Parathyroid adenoma (tissue), 2 donors: Measurements from ENCODE around the gene LCORL.

Experiments used
- H2AFZ ChIP-seq: fragments of 300-600 bp; sonication (generic); one replicate; pipeline ENCODE4 v1.7.0; 2017; ENCODE audit warnings: antibody characterized with exemption, mild to moderate bottlenecking
- H3K27ac ChIP-seq: fragments of 300-600 bp; sonication (generic); one replicate; pipeline ENCODE4 v1.7.0; 2017
- H3K27me3 ChIP-seq: fragments of 300-600 bp; sonication (generic); one replicate; pipeline ENCODE4 v1.7.0; 2017; ENCODE audit warnings: low read length; ENCODE audit not compliant: control insufficient read depth, insufficient read depth
- H3K36me3 ChIP-seq: fragments of 300-600 bp; sonication (generic); one replicate; pipeline ENCODE4 v1.7.0; 2017; ENCODE audit warnings: low read length; ENCODE audit not compliant: control insufficient read depth, insufficient read depth
- H3K4me1 ChIP-seq: fragments of 300-600 bp; sonication (generic); one replicate; pipeline ENCODE4 v1.7.0; 2017; ENCODE audit warnings: control low read depth
- H3K4me2 ChIP-seq: fragments of 300-600 bp; sonication (generic); one replicate; pipeline ENCODE4 v1.7.0; 2017; ENCODE audit warnings: low read length
- H3K4me3 ChIP-seq: fragments of 300-600 bp; sonication (generic); one replicate; pipeline ENCODE4 v1.7.0; 2017; ENCODE audit warnings: low read depth, low read length
- H3K79me2 ChIP-seq: fragments of 300-600 bp; sonication (generic); one replicate; pipeline ENCODE4 v1.7.0; 2017; ENCODE audit warnings: control low read depth
- H3K9ac ChIP-seq: fragments of 300-600 bp; sonication (generic); one replicate; pipeline ENCODE4 v1.7.0; 2017; ENCODE audit warnings: mild to moderate bottlenecking
- H3K9me3 ChIP-seq: fragments of 300-600 bp; sonication (generic); one replicate; pipeline ENCODE4 v1.7.0; 2017; ENCODE audit warnings: low read length; ENCODE audit not compliant: control insufficient read depth
- TF ChIP-seq, protein P1 (sequence below): fragments of 300-600 bp; sonication (generic); IDR thresholded peaks from one replicate; pipeline ENCODE4 v1.7.0; 2017; ENCODE audit warnings: antibody characterized with exemption, mild to moderate bottlenecking
- donor health status: primary hyperparathyroidism.

Gene LCORL

DNA sequence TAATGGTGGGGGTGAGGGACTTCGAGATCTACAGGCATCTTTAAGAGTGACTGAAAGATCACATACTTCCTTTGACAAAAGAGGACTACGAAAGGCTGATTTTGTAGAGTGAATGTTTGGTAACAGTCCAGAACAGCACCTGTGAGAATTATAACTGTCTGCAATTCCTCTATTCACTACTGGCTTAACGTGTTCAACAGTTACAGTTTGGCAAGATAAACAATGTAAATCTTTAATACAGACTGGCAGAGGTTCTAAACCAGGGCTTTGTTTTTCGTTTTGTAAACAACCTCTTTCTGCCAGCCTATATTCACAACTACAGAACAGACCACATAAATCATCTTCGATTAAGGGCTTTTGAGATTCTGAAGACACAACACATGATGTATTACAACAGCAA is 143.9 kb downstream of the LCORL start:
- no peaks in the 10 kb centered on the region for H3K79me2 ChIP-seq
- TF ChIP-seq, protein P1, sequence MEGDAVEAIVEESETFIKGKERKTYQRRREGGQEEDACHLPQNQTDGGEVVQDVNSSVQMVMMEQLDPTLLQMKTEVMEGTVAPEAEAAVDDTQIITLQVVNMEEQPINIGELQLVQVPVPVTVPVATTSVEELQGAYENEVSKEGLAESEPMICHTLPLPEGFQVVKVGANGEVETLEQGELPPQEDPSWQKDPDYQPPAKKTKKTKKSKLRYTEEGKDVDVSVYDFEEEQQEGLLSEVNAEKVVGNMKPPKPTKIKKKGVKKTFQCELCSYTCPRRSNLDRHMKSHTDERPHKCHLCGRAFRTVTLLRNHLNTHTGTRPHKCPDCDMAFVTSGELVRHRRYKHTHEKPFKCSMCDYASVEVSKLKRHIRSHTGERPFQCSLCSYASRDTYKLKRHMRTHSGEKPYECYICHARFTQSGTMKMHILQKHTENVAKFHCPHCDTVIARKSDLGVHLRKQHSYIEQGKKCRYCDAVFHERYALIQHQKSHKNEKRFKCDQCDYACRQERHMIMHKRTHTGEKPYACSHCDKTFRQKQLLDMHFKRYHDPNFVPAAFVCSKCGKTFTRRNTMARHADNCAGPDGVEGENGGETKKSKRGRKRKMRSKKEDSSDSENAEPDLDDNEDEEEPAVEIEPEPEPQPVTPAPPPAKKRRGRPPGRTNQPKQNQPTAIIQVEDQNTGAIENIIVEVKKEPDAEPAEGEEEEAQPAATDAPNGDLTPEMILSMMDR = no peak
- H3K9me3 ChIP-seq = no peaks in the 10 kb centered on the region
- H3K9ac ChIP-seq = no peak overlapping the region
- no peak overlapping the region for H3K4me2 ChIP-seq
- H3K27ac ChIP-seq = no peak overlapping the region
- H2AFZ ChIP-seq = no peak overlapping the region
- H3K4me1 ChIP-seq = no peaks in the 10 kb centered on the region
- H3K27me3 ChIP-seq = no peaks in the 10 kb centered on the region
- H3K36me3 ChIP-seq = no peaks in the 10 kb centered on the region
- H3K4me3 ChIP-seq = no peak overlapping the region

DNA sequence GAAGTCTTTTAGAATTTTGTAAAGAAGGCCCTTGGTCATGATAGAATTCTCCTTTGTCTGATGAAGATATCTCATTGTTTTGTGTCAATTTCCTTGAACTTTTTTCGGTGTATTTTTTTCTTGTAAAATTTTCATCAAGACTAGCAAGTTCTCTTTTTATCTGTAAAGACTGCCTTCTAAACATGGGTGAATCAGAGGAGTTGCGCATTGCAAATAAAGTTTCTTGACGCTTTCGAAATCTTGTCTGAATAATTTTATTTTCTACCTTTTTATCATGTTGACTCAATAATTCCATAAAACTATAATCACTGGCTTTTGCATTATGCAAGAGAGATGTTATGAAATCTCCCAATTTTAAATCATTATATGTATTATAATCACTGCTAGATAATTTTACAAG is 144.6 kb downstream of the LCORL start:
- H3K79me2 ChIP-seq = no peaks in the 10 kb centered on the region
- TF ChIP-seq, protein P1 = no peak
- H3K36me3 ChIP-seq = no peaks in the 10 kb centered on the region
- no peak overlapping the region for H3K27ac ChIP-seq
- H3K4me1 ChIP-seq = no peaks in the 10 kb centered on the region
- no peak overlapping the region for H2AFZ ChIP-seq
- H3K4me3 ChIP-seq = no peak overlapping the region
- no peaks in the 10 kb centered on the region for H3K9me3 ChIP-seq
- no peak overlapping the region for H3K4me2 ChIP-seq
- no peaks in the 10 kb centered on the region for H3K27me3 ChIP-seq
- no peak overlapping the region for H3K9ac ChIP-seq

DNA sequence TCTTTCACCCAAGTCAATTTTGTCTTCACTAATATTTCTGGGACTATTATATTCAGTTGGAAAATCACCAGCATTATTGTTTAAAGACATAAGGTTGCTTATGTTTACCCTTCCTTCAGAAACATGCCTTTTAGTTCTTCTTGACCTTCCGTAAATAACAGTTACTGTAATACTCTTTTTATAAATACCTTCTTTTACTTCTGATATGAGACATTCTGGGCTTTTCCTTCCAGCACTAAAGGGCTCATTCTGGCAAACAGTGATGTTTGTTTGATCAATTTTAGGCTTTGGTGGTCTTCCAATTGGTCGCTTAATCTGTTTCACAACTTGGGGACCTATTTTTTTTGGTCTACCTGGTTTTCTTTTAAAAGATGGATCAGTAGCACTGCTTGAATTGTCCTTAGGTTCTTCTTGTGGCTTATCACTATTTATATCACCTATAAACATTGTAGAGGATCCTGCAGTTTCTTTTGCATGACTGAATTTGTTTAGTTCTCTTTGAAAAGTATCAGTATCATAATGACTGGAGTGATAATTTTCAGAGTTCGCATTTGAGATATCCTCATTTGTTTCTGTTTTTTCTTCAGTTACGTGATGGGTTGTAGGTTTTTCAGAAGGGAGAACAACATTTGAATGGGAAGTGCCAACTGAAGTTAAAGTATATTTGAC is 146.0 kb downstream of the LCORL start:
- no peak overlapping the region for H3K4me3 ChIP-seq
- no peaks in the 10 kb centered on the region for H3K79me2 ChIP-seq
- no peaks in the 10 kb centered on the region for H3K9me3 ChIP-seq
- H3K27me3 ChIP-seq = no peaks in the 10 kb centered on the region
- TF ChIP-seq, protein P1 = no peak
- H3K27ac ChIP-seq = no peak overlapping the region
- no peaks in the 10 kb centered on the region for H3K4me1 ChIP-seq
- H2AFZ ChIP-seq = no peak overlapping the region
- H3K36me3 ChIP-seq = no peaks in the 10 kb centered on the region
- no peak overlapping the region for H3K9ac ChIP-seq
- no peak overlapping the region for H3K4me2 ChIP-seq

DNA sequence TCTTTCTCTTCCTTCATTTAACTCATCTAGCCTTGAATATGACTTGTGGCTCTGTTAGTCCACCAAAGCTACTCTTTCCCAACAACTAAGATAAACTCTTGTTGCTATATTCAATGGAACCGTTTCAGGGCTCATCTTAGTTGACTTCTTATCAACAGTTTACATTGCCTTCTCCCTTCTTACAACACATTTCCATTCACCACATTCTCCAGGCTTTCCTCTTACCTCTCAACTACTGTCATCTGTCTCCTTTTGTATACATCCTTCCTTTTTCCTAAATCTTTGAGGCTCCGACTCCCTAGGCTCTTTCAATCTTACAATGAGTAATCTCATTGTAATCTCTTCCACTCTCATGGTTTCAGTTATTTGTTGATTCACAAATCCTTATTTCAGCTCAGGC is 152.2 kb downstream of the LCORL start:
- no peaks in the 10 kb centered on the region for H3K9me3 ChIP-seq
- no peak overlapping the region for H3K9ac ChIP-seq
- H2AFZ ChIP-seq = no peak overlapping the region
- TF ChIP-seq, protein P1 = no peak
- H3K4me3 ChIP-seq = no peak overlapping the region
- no peaks in the 10 kb centered on the region for H3K79me2 ChIP-seq
- H3K4me2 ChIP-seq = no peak overlapping the region
- H3K36me3 ChIP-seq = no peaks in the 10 kb centered on the region
- no peak overlapping the region for H3K27ac ChIP-seq
- no peaks in the 10 kb centered on the region for H3K4me1 ChIP-seq
- H3K27me3 ChIP-seq = no peaks in the 10 kb centered on the region

DNA sequence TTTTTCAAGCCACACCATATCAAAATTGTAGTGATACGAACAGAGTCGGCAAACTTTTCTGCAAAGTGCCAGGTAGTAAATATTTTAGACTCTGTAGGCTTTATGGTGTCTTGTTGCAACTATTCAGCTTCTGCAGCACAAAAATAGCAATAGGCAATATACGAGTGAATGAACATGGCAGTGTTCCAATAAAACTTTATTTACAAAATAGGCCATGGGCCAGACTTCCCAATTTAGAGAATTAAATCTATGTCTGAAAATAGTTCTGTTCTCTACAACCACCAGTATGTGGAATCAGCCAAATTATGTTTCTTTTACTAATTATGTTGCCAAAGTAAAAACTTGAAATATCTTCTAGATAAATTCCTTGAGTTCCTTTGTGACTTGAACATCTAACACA is 154.3 kb downstream of the LCORL start:
- Histone ChIP-seq H3K27ac (no peak overlapping the region), H2AFZ (no peak overlapping the region), H3K27me3 (no peaks in the 10 kb centered on the region), H3K9ac (no peak overlapping the region), H3K79me2 (no peaks in the 10 kb centered on the region), H3K4me1 (no peaks in the 10 kb centered on the region), H3K9me3 (no peaks in the 10 kb centered on the region), H3K36me3 (no peaks in the 10 kb centered on the region), H3K4me3 (no peak overlapping the region), H3K4me2 (no peak overlapping the region)
- TF ChIP-seq, protein P1 = no peak
